Hepatocyte (in vitro differentiated cells): Measurements from ENCODE around the gene RPL28. TPM values are rescaled to one million over a fixed set of nuclear protein-coding genes. Genes with fewer than 3 reads are reported as not detected.

Experiments
- DNase-seq: peaks from one replicate; pipeline ENCODE4 v3.0.0-alpha.2; 2016; ENCODE audit warnings: low spot score
- H2AFZ ChIP-seq: fragments of 200-600 bp; sonication (generic); 2 replicates; pipeline ENCODE4 v1.6.0; 2016; ENCODE audit warnings: antibody characterized with exemption, mild to moderate bottlenecking
- H3K27ac ChIP-seq: fragments of 200-600 bp; sonication (generic); 2 replicates; pipeline ENCODE4 v1.5.1; 2016; ENCODE audit warnings: mild to moderate bottlenecking
- H3K27me3 ChIP-seq: fragments of 200-600 bp; sonication (generic); 2 replicates; pipeline ENCODE4 v1.6.1; 2016
- H3K36me3 ChIP-seq: fragments of 200-600 bp; sonication (generic); replicated peaks from 2 replicates; pipeline ENCODE4 v1.5.1; 2016; ENCODE audit warnings: low read depth; ENCODE audit not compliant: insufficient read depth
- H3K4me1 ChIP-seq: fragments of 200-600 bp; sonication (generic); 2 replicates; pipeline ENCODE4 v1.5.1; 2016; ENCODE audit warnings: mild to moderate bottlenecking, moderate library complexity; ENCODE audit not compliant: insufficient read depth
- H3K4me2 ChIP-seq: fragments of 200-600 bp; sonication (generic); 2 replicates; pipeline ENCODE4 v1.6.0; 2016
- H3K4me3 ChIP-seq: fragments of 200-600 bp; sonication (generic); 2 replicates; pipeline ENCODE4 v1.5.1; 2016; ENCODE audit warnings: mild to moderate bottlenecking
- H3K79me2 ChIP-seq: fragments of 200-600 bp; sonication (generic); 2 replicates; pipeline ENCODE4 v1.6.0; 2017; ENCODE audit warnings: mild to moderate bottlenecking
- H3K9me2 ChIP-seq: fragments of 200-600 bp; sonication (generic); replicated peaks from 2 replicates; pipeline ENCODE4 v1.6.0; 2017; ENCODE audit warnings: mild to moderate bottlenecking; ENCODE audit not compliant: insufficient read depth
- H3K9me3 ChIP-seq: fragments of 200-600 bp; sonication (generic); 2 replicates; pipeline ENCODE4 v1.5.1; 2016; ENCODE audit warnings: low read depth, mild to moderate bottlenecking
- H4K20me1 ChIP-seq: fragments of 200-600 bp; sonication (generic); 2 replicates; pipeline ENCODE4 v1.6.0; 2016; ENCODE audit warnings: mild to moderate bottlenecking; ENCODE audit not compliant: insufficient read depth, poor library complexity, severe bottlenecking
- CTCF ChIP-seq: fragments of 200-600 bp; sonication (generic); IDR thresholded peaks from 2 replicates; pipeline ENCODE4 v1.5.1; 2016; ENCODE audit warnings: antibody characterized with exemption, mild to moderate bottlenecking; ENCODE audit not compliant: poor library complexity
- EZH2 ChIP-seq: fragments of 200-600 bp; sonication (generic); IDR thresholded peaks from 2 replicates; pipeline ENCODE4 v1.6.1; 2016; ENCODE audit warnings: antibody characterized with exemption, mild to moderate bottlenecking, borderline replicate concordance
- EZH2phosphoT487 ChIP-seq: fragments of 200-600 bp; sonication (generic); IDR thresholded peaks from one replicate; pipeline ENCODE4 v1.6.1; 2018; ENCODE audit warnings: antibody characterized with exemption, mild to moderate bottlenecking, low read depth, moderate library complexity; ENCODE audit not compliant: unreplicated experiment, severe bottlenecking
- WGBS: methylation state at CpG from one replicate; pipeline ENCODE4 v1.1.6; 2016; ENCODE audit warnings: low lambda C conversion rate; ENCODE audit errors: missing lambda C conversion rate; 5-methylcytosine and 5-hydroxymethylcytosine counted together
- polyA plus RNA-seq: library from polyadenylated mRNA; unstranded; fragments of >200 nt; fragmentation: Nextera tagmentation; extraction: Ambion mirVana; gene quantifications from 2 replicates; pipeline ENCODE4 v1.2.1, GENCODE V29; 2016
- total RNA-seq: library from RNA; depleted of rRNA; stranded (reverse); fragments of >200 nt; gene quantifications from 2 replicates; pipeline ENCODE4 v1.2.3, GENCODE V29; 2014

The RPL28 gene
- total and polyA plus RNA-seq, 2 experiments from 2014 or later, result 437 to 604 TPM

- Histone ChIP-seq H3K9me2 (no peaks in the 10 kb centered on the region), H3K79me2 (peaks cover 16% of the 10 kb centered on the region), H2AFZ (no peak overlapping the region), H3K9me3 (no peaks in the 10 kb centered on the region), H3K36me3 (no peaks in the 10 kb centered on the region), H3K27ac (peak overlapping the region; percentile 85), H3K27me3 (no peaks in the 10 kb centered on the region), H3K4me1 (no peaks in the 10 kb centered on the region), H3K4me2 (peak overlapping the region; percentile 94), H3K4me3 (peak overlapping the region; percentile 66), H4K20me1 (peaks cover 5% of the 10 kb centered on the region)
- DNase-seq, result peak; percentile 49
- no peak for TF ChIP-seq CTCF
- TF ChIP-seq EZH2, result no peak
- no peak for TF ChIP-seq EZH2phosphoT487
- 0% methylated on average over 9 of the region's 44 CpGs for WGBS
These were observed 45.6 kb upstream of the RPL28 start for GRCh38 chr19:55339889-55340783.

- Histone ChIP-seq H3K9me3 (no peaks in the 10 kb centered on the region), H3K79me2 (peaks cover 16% of the 10 kb centered on the region), H3K27ac (peak overlapping the region; percentile 85), H3K4me1 (no peaks in the 10 kb centered on the region), H3K27me3 (no peaks in the 10 kb centered on the region), H4K20me1 (peaks cover 5% of the 10 kb centered on the region), H2AFZ (no peak overlapping the region), H3K36me3 (no peaks in the 10 kb centered on the region), H3K4me2 (peak overlapping the region; percentile 94), H3K9me2 (no peaks in the 10 kb centered on the region), H3K4me3 (peak overlapping the region; percentile 66)
- WGBS, result 1% methylated on average over 19 of the region's 24 CpGs
- peak; percentile 71 for DNase-seq
- TF ChIP-seq EZH2phosphoT487 (no peak), CTCF (peak; percentile 36)
These were observed 45.0 kb upstream of the RPL28 start for GRCh38 chr19:55340784-55341147.

GRCh38 chr19:55341171-55341588 is 44.6 kb upstream of the RPL28 start:
- 2% methylated on average over 12 of the region's 15 CpGs for WGBS

More at GRCh38 chr19:55341171-55341588, 44.6 kb upstream of the RPL28 start:
- H3K27ac ChIP-seq, result peak overlapping the region; percentile 85
- H3K4me3 ChIP-seq, result peak overlapping the region; percentile 66
- no peaks in the 10 kb centered on the region for H3K9me2 ChIP-seq
- H3K4me2 ChIP-seq, result peak overlapping the region; percentile 94
- H3K9me3 ChIP-seq, result no peaks in the 10 kb centered on the region
- no peaks in the 10 kb centered on the region for H3K27me3 ChIP-seq
- peaks cover 5% of the 10 kb centered on the region for H4K20me1 ChIP-seq
- H3K36me3 ChIP-seq, result no peaks in the 10 kb centered on the region
- peaks cover 16% of the 10 kb centered on the region for H3K79me2 ChIP-seq
- TF ChIP-seq EZH2phosphoT487 (no peak), CTCF (no peak), EZH2 (no peak)
- no peaks in the 10 kb centered on the region for H3K4me1 ChIP-seq
- H2AFZ ChIP-seq, result no peak overlapping the region
- DNase-seq, result peak; percentile 91
